NCI-H345 treated with DMSO at 0.1 percent for 48 hours (cell line): Measurements from ENCODE around the gene CHRNA4.
"Not testable (repeated sequence)": the region's sequence is repeated elsewhere in the genome, so short reads cannot be mapped to it uniquely, and the experiment has no call there.

Source experiments
- DNase-seq: peaks from one replicate; lab custom pipeline; 2025; ENCODE audit not compliant: unreplicated experiment; lab: John Stamatoyannopoulos, UW

The CHRNA4 gene

DNA sequence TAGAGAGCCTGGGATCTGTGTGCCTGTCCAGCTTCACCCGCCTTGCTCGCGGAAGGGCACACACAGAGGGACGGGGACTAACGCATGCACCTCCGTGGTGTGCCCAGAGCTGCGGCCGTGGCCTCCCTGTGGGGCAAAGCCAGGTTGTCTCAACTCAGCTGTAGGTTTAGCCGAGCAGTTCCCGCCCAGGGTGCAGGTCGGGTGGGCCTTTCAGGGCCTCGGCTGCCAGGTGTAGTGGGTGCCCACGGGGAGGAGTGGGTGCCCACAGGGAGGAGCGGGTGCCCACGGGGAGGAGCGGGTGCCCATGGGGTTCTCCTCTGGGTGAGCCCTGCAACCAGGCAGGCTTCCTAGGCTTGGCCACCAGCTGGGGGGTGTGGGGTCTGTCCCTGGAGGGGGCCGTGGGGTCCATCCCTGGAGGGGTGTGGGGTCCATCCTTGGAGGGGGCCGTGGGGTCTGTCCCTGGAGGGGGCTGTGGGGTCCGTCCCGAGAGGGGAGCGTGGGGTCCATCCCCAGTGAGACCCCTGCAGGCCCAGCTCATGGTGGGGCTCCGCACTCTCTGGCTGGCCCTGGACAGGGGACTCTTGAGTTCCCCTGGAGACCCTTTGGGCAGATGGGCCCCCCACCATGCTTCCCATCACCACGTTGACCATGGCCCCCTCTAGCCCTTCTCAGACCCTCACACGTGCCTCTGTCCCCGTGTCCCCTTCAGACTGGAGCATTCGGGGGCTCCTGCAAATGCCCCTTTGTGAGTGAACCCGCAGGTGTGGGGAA is 37.8 kb upstream of the CHRNA4 start:
- no peak for DNase-seq

DNA sequence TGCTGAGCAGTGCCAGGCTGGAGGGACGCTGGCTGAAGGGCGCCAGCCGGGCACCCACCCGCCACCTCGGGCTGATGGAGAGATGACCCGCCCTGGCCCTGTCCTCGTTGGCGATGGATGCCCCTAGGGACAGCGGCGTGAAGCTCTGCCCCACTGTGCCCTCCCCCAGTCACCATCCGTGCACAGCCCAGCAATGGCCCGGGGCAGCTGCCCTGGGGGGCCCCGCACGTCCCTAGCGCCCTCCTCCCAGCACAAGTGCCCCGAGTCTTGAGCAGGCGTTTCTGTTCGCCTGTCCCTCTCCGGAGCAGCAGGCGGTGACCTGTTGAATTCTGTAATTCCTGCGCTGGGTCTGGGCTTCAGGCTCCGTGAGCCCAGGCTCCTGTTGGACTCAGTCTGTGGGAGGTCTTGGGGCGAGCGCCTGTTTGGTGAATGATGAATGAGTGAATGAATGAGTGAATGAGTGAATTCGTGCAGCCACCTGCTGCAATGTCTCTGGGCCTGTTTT is 36.8 kb upstream of the CHRNA4 start:
- DNase-seq = no peak

DNA sequence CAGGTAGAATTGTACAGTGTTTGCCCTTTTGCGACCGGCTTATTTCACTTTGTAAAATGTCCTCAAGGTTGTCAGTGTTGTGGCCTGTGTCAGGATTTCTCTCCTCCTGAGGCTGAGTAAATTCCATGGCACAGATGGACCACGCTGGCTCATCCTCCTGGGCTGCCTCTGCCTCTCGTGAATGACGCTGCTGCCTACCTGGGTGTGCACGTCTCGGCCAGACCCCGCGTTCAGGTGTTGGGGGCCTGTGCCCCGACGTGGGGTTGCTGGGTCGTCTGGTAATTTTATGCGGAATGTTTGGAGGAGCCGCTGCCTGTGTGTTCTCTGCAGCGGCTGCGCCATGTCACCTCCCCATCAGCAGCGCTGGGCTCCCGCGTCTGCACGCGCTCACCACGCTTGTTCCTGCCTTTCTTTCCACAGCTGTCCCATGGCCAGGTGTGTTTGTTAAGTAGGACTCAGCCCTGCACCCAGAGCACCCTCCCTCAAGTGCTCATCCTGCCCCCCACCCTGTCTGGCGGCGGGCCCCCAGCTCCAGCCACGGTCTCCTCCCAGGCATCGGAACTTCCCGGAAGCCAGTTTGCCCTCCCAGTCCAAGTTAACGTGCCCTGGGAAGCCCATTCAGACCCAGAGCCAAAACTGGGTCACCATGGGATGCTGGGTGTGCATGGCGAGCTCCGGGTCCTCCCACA is 36.1 kb upstream of the CHRNA4 start:
- DNase-seq = no peak

DNA sequence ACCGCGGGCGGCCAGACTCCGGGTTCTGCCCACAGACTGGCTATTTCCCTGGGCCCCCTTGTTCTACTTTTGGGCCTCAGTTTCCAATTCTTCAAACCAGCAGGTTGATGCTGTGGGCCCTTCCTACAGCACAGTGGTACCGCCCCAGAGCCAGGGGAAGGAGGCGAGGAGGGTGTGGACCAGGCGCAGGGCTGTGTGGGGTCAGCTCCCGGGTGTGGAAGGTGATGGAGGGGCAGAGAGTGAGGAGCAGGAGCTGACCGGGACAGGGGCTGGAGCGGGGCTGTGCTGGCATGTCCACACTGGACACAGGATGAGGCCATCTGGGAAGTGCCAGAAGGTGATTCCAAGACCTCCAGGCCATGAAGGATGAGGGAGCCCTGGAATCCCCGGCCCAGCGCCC is 35.2 kb upstream of the CHRNA4 start:
- no peak for DNase-seq

- DNase-seq = no peak
These were observed 34.6 kb upstream of the CHRNA4 start for GRCh38 chr20:63395723-63396122.

GRCh38 chr20:63394920-63395455 is 33.8 kb upstream of the CHRNA4 start:
- DNase-seq = no peak

GRCh38 chr20:63394069-63394919 is 33.1 kb upstream of the CHRNA4 start:
- no peak for DNase-seq

GRCh38 chr20:63393566-63393965 is 32.4 kb upstream of the CHRNA4 start:
- DNase-seq = no peak

- DNase-seq = no peak
These were observed 31.6 kb upstream of the CHRNA4 start for GRCh38 chr20:63392465-63393365.

- DNase-seq = no peak
These were observed 26.8 kb upstream of the CHRNA4 start for GRCh38 chr20:63387917-63388316.

GRCh38 chr20:63387393-63387792 is 26.2 kb upstream of the CHRNA4 start:
- no peak for DNase-seq

- no peak for DNase-seq
These were observed 25.3 kb upstream of the CHRNA4 start for GRCh38 chr20:63386491-63386890.

DNA sequence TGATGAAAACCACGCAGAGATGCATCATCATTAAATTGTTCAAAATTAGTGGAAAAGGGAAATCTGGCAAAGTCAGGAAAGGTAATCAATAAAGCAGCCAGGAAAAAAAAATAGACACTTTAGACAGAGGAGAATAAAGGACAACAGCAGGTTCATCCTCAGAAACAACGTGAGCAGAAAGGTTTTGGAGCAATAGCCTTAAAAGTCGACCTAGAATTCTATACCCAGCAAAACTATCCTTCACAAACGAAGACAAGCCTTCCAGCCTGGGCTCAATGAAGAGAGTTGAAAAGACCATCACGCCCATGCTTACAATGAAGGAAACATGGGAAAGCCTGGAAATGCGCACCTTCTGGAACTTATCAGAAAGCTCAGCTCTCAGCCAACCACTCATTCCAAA is 24.7 kb upstream of the CHRNA4 start:
- DNase-seq = no peak

DNA sequence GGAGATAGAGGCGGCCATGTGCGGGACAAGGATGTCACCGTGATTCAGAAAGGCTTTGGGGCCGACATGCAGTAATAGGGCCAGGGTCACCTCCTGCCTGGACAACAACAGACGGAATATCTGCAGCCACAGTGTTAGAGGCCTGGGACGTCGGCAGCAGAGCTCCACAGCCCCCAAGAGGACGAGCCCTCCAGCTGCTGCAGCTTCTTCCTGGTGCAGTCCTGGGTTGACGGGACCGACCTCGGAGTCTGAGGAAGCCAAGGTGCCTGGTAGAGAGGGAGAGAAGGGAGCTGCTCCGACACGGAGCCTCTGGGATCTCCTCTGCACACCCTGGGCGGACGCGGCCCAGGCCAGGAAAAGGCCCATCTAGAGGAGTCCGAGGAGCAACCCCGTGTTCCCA is 23.2 kb upstream of the CHRNA4 start:
- DNase-seq = no peak

DNA sequence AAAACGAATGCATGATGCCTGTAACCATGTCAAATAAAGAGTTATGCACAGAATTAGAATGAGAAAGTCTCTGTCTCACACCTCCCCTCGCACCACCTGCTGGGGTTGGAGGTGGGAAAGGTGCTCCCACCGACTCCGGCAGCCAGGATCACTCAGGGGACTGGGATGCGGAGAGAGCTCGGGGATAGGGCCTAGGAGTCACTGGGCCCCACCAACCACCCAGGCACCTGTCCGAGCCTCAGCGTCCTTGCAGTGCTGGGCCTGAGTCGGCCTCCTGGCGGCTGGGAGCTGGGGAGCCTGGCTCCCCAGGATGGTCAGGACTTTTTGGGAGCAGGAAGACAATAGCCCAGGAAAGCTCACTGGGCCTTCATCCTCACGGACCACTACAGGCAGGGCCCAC is 22.4 kb upstream of the CHRNA4 start:
- no peak for DNase-seq

DNA sequence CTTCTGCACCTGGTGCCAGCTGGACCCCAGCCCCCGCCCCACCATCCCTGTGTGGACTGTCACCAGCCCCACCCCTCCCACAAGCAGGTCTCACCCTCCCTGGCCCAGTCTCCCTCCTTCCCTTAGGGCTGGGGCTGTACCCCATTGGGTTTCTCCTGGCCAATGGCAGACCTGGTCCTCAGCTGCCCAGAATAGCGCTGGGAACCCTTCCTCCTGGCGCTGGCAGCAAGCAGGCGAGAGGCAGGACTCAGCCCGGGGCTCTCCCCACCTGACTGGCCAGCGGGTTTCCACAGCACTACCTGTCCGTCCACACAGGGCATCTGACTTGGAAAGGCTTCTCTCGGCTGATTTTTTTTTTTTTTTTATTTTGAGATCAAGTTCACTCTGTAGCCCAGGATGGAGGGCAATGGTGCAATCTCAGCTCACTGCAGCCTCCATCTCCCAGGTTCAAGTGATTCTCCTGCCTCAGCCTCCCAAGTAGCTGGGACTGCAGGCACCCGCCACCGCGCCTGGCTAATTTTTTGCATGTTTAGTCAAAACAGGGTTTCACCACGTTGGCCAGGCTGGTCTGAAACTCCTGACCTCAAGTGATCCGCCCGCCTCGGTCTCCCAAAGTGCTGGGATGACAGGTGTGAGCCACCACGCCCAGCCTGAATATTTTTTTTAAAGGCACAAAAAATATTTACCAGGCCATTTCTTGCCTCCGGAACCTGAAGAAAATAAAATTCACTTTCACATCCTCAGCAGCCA is 21.6 kb upstream of the CHRNA4 start:
- no peak for DNase-seq

DNA sequence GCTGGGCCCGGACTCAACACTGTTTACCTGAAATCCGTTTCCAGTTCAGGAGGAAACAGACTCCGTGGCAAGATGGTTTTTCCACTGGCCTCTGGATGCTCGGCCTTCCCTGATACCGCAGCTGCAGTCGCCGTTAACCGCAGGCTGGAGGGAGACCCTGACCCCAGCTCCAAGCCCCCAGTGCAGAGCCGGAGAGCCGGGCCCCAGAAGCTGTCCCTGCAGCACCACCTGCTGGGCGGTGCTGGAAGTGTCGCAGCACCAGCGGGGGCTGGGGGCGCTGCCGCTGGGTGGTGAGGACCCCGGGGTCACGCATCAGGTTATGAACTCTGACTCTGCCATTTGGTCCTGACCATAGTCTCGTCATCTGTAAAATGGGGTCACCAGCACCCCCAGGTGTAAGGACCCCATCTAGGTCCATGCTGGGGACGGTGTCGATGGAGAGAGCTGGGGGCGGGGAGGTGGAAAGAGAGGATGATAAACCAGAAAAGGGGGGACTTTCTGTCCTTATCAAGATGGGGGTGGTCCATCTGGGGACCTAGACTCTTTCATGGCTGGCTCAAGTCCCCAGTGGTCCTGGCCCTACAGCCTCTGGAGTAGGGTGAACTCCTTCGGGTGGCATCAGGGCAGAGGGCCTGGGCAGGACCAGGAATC is 20.8 kb upstream of the CHRNA4 start:
- DNase-seq = no peak

DNA sequence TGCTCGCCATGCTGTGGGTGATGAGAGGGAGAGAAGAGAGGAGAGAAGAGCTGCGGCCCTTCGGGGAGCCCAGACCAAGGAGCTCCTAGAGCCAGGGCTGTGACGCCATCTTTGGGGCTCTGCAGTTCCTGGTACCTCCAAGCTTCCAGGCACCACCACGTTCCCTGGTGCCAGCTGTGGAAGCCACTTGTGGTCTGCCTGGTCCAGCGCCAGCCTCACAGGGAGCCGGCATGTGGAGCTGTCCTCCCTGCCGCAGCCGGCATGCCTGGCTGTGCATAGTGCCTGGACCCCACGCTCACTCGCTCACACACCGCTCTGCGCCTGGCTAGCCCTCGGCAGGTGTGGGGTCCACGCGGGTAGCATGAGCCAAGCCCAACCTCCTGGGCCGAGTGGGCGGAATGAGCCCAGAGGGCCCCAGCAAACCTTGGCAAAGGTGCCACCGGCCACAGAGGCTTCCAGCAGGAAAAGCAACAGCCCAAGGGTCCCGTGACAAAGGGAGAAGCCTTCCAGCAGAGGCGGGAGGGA is 19.3 kb upstream of the CHRNA4 start:
- DNase-seq = no peak

DNA sequence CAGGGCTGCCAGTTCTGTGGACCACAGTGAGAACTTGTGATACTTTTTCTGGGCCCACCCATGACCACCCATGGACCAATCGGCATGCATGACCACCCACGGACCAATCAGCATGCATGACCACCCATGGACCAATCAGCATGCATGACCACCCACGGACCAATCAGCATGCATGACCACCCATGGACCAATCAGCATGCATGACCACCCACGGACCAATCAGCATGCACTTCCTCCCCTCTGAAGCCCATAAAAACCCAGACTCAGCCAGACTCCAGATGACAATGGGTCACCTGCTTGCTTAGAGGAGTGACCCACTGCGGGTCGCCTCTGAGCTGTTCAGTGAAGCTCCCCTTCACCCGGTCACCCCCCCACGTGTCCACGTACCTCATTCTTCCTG is 18.7 kb upstream of the CHRNA4 start:
- DNase-seq = not testable (repeated sequence)
